Smooth muscle cell (in vitro differentiated cells): Measurements from ENCODE around the gene MTG2. TPM values are rescaled to one million over a fixed set of nuclear protein-coding genes. Genes with fewer than 3 reads are reported as not detected.

ENCODE experiments used
- DNase-seq: peaks from one replicate; lab custom pipeline; 2025; ENCODE audit not compliant: unreplicated experiment; lab: John Stamatoyannopoulos, UW
- H2AFZ ChIP-seq: fragments of 200-600 bp; sonication (generic); 2 replicates; pipeline ENCODE4 v1.6.0; 2016; ENCODE audit warnings: antibody characterized with exemption, low read depth, mild to moderate bottlenecking
- H3F3A ChIP-seq: fragments of 200-600 bp; sonication (generic); 2 replicates; pipeline ENCODE4 v1.6.0; 2017; ENCODE audit warnings: antibody characterized with exemption, low read depth
- H3K27ac ChIP-seq: fragments of 200-600 bp; sonication (generic); 2 replicates; pipeline ENCODE4 v1.5.1; 2016; ENCODE audit warnings: low read depth, mild to moderate bottlenecking
- H3K27me3 ChIP-seq: fragments of 200-600 bp; sonication (generic); 2 replicates; pipeline ENCODE4 v1.6.1; 2016; ENCODE audit warnings: low read depth, mild to moderate bottlenecking
- H3K36me3 ChIP-seq: fragments of 200-600 bp; sonication (generic); 2 replicates; pipeline ENCODE4 v1.5.1; 2016; ENCODE audit warnings: low read depth
- H3K4me1 ChIP-seq: fragments of 200-600 bp; sonication (generic); 2 replicates; pipeline ENCODE4 v1.5.1; 2016; ENCODE audit warnings: low read depth
- H3K4me2 ChIP-seq: fragments of 200-600 bp; sonication (generic); 2 replicates; pipeline ENCODE4 v1.6.0; 2016; ENCODE audit warnings: mild to moderate bottlenecking
- H3K4me3 ChIP-seq: fragments of 200-600 bp; sonication (generic); 2 replicates; pipeline ENCODE4 v1.5.1; 2016; ENCODE audit warnings: mild to moderate bottlenecking
- H3K79me2 ChIP-seq: fragments of 200-600 bp; sonication (generic); 2 replicates; pipeline ENCODE4 v1.6.0; 2016; ENCODE audit warnings: low read depth, mild to moderate bottlenecking
- H3K9ac ChIP-seq: fragments of 200-600 bp; sonication (generic); 2 replicates; pipeline ENCODE4 v1.6.0; 2016; ENCODE audit warnings: low read depth
- H3K9me3 ChIP-seq: fragments of 200-600 bp; sonication (generic); replicated peaks from 2 replicates; pipeline ENCODE4 v1.5.1; 2016; ENCODE audit warnings: low read depth
- H4K20me1 ChIP-seq: fragments of 200-600 bp; sonication (generic); 2 replicates; pipeline ENCODE4 v1.6.0; 2016; ENCODE audit warnings: low read depth
- WGBS: methylation state at CpG from one replicate; pipeline ENCODE4 v1.1.7; 2016; ENCODE audit warnings: low lambda C conversion rate; 5-methylcytosine and 5-hydroxymethylcytosine counted together
- polyA plus RNA-seq: library from polyadenylated mRNA; unstranded; fragments of >200 nt; fragmentation: Nextera tagmentation; extraction: Ambion mirVana; gene quantifications from 2 replicates; pipeline ENCODE4 v1.2.1, GENCODE V29; 2016
- total RNA-seq: library from RNA; depleted of rRNA; stranded (reverse); fragments of >200 nt; gene quantifications from 2 replicates; pipeline ENCODE4 v1.2.3, GENCODE V29; 2014
- TF ChIP-seq, protein P1 (sequence below): fragments of 200-600 bp; sonication (generic); IDR thresholded peaks from 2 replicates; pipeline ENCODE4 v1.5.1; 2017; ENCODE audit warnings: borderline replicate concordance, mild to moderate bottlenecking, antibody characterized with exemption; ENCODE audit not compliant: insufficient read depth, poor library complexity, severe bottlenecking

MTG2 gene
- total and polyA plus RNA-seq, 2 experiments from 2014 or later = 17.9 to 21.9 TPM

DNA sequence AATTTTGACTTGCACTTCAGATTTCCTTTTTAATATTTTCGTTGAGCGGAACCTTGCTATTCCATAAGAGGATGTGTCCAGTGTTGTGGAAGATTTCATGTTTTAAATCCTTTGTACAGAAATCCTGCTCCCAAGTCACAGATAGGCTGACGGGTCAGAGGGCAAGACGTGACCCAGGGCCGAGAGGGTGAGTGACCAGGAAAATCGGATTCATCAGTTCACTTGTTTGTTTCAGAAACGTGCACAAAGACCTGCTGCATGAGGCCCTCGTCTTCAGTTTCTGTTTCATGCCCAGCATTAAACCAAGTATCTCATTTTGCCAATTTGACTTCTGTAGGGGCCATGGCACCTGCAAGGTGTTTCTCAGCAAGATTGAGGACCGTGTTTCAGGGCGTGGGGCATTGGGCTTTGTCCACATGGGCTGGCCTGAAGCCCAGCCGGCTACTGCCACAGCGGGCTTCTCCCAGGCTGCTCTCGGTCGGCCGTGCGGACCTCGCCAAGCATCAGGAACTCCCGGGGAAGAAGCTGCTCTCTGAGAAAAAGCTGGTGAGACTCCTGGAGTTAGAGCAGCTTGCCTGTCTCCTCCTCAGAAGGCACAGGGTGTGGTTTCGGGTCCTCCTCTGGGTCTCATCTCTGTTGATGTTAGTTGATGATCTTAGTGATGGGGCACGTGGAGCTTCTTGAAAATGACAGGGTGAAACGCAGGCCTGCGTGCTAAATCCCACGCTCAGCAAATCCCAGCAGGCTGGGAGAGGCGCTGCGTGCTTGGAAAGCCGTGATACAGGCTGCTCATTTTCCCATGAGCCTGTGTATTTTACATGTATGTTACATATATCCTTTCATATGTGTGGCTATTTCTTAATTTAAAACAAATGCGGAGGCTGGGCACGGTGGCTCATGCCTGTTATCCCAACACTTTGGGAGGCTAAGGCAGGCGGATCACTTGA lies 10.5 kb downstream of the MTG2 start:
- no peak overlapping the region for H3K27ac ChIP-seq
- H3K4me1 ChIP-seq = no peaks in the 10 kb centered on the region
- TF ChIP-seq, protein P1, sequence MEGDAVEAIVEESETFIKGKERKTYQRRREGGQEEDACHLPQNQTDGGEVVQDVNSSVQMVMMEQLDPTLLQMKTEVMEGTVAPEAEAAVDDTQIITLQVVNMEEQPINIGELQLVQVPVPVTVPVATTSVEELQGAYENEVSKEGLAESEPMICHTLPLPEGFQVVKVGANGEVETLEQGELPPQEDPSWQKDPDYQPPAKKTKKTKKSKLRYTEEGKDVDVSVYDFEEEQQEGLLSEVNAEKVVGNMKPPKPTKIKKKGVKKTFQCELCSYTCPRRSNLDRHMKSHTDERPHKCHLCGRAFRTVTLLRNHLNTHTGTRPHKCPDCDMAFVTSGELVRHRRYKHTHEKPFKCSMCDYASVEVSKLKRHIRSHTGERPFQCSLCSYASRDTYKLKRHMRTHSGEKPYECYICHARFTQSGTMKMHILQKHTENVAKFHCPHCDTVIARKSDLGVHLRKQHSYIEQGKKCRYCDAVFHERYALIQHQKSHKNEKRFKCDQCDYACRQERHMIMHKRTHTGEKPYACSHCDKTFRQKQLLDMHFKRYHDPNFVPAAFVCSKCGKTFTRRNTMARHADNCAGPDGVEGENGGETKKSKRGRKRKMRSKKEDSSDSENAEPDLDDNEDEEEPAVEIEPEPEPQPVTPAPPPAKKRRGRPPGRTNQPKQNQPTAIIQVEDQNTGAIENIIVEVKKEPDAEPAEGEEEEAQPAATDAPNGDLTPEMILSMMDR = no peak
- 97% methylated on average over 29 of the region's 29 CpGs for WGBS
- H3K79me2 ChIP-seq = peaks cover 38% of the 10 kb centered on the region
- no peaks in the 10 kb centered on the region for H3F3A ChIP-seq
- peaks cover 72% of the 10 kb centered on the region for H4K20me1 ChIP-seq
- H3K9me3 ChIP-seq = no peaks in the 10 kb centered on the region
- no peak overlapping the region for H2AFZ ChIP-seq
- H3K36me3 ChIP-seq = no peaks in the 10 kb centered on the region
- no peak overlapping the region for H3K9ac ChIP-seq
- DNase-seq = no peak
- H3K4me2 ChIP-seq = no peak overlapping the region
- no peak overlapping the region for H3K4me3 ChIP-seq
- no peaks in the 10 kb centered on the region for H3K27me3 ChIP-seq

DNA sequence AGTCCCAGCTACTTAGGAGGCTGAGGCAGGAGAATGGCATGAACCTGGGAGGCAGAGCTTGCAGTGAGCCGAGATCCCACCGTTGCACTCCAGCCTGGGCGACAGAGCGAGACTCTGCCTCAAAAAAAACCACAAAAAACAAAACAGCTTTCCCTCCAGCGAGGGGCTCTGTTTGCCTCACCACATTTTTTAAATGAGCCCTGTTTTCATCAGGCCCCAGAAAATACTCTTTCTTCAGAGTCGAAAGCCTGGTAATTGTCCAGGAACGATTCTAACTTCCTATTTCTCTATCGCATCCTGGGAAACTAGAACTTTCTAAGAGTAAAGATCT lies 12.2 kb downstream of the MTG2 start:
- TF ChIP-seq, protein P1 = no peak
- Histone ChIP-seq H3K27ac (no peak overlapping the region), H3K27me3 (no peaks in the 10 kb centered on the region), H3K4me3 (no peak overlapping the region), H3F3A (no peaks in the 10 kb centered on the region), H3K4me1 (no peaks in the 10 kb centered on the region), H2AFZ (no peak overlapping the region), H3K4me2 (no peak overlapping the region), H3K9ac (no peak overlapping the region), H4K20me1 (peaks cover 57% of the 10 kb centered on the region), H3K79me2 (peaks cover 22% of the 10 kb centered on the region), H3K36me3 (peaks cover 8% of the 10 kb centered on the region), H3K9me3 (no peaks in the 10 kb centered on the region)
- 87% methylated on average over 8 of the region's 8 CpGs for WGBS
- no peak for DNase-seq

DNA sequence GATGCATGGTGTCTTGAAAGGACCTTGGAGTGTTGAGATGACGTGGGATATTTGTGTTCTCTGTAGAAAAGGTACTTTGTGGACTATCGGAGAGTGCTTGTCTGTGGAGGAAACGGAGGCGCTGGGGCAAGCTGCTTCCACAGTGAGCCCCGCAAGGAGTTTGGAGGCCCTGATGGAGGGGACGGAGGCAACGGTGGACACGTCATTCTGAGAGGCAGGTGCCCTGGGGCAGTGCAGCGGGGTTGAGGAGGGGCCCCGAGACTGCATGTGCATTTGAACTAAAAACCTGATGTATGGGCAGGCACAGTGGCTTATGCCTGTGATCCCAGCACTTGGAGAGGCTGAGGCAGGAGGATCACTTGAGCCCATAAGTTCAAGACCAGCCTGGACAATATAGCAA lies 12.9 kb downstream of the MTG2 start:
- Histone ChIP-seq H3K27me3 (no peaks in the 10 kb centered on the region), H4K20me1 (peaks cover 50% of the 10 kb centered on the region), H3K4me3 (no peak overlapping the region), H2AFZ (no peak overlapping the region), H3K27ac (no peak overlapping the region), H3K9me3 (no peaks in the 10 kb centered on the region), H3K4me1 (no peaks in the 10 kb centered on the region), H3F3A (no peaks in the 10 kb centered on the region), H3K4me2 (no peak overlapping the region), H3K9ac (no peak overlapping the region), H3K79me2 (peaks cover 18% of the 10 kb centered on the region), H3K36me3 (peaks cover 10% of the 10 kb centered on the region)
- DNase-seq = no peak
- TF ChIP-seq, protein P1 = no peak
- WGBS = 93% methylated on average over 10 of the region's 10 CpGs
